GM12865 (cell line): Measurements from ENCODE around the gene AZIN2.

Experiments used
- DNase-seq: peaks from one replicate; pipeline ENCODE4 v3.0.0; 2010; ENCODE audit warnings: low read depth
- H3K4me3 ChIP-seq: 2 replicates; pipeline ENCODE4 v1.5.1; 2011; ENCODE audit warnings: mild to moderate bottlenecking, low read depth, low read length, control low read depth
- CTCF ChIP-seq: IDR thresholded peaks from 2 replicates; pipeline ENCODE4 v1.5.1; 2011; ENCODE audit warnings: low read length, control low read depth, low read depth, inconsistent platforms; ENCODE audit not compliant: insufficient read depth; ENCODE audit errors: missing control alignments

Gene AZIN2

GRCh38 chr1:33047839-33048305, 33.1 kb upstream of the AZIN2 start:
- TF ChIP-seq CTCF, result no peak
- no peak for DNase-seq
- H3K4me3 ChIP-seq, result no peak overlapping the region

GRCh38 chr1:33048426-33048825, 32.5 kb upstream of the AZIN2 start:
- H3K4me3 ChIP-seq, result no peak overlapping the region
- DNase-seq, result no peak
- no peak for TF ChIP-seq CTCF

GRCh38 chr1:33049371-33049770, 31.6 kb upstream of the AZIN2 start:
- no peak for TF ChIP-seq CTCF
- no peak overlapping the region for H3K4me3 ChIP-seq
- no peak for DNase-seq

GRCh38 chr1:33050221-33051076, 30.5 kb upstream of the AZIN2 start:
- no peak overlapping the region for H3K4me3 ChIP-seq
- no peak for TF ChIP-seq CTCF
- no peak for DNase-seq

DNA sequence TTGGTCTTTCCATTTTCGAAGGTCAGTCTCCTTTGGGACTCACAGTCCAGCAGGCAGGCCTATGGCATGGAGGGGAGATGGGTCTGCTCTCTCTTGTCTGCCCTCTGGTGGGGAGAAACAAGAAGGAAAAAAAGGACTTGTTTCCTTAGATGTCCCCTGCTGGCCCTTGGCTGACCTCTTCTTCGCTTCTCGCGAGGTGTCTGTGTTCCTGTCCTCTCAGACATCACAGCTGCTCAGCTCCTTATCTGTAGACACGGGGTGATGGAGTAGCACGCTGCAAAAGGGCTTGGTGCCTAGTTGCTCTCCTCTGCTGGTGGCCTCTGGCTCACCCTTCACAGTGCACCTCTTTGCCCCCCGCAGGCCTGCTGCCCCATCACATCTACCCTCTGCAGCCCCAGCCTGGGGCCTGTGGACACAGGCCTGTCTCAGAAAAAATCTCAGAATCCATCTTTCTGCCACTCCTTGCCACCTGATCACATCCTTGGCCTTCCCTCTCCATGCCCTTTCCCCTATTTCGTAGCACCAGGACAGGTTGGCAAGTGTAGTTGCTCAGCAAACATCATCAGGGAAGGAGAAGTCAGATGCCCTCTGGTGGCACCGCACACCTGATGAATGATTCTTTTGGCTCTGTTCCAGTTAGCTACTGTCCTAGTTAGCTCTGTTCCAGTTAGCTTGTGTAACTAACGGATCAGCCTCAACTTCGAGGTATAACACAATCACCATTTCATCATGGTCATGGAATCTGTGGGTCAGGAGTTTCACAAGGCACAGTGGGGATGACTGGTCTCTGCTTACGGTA, 25.5 kb upstream of the AZIN2 start:
- DNase-seq, result peak; percentile 82

DNA sequence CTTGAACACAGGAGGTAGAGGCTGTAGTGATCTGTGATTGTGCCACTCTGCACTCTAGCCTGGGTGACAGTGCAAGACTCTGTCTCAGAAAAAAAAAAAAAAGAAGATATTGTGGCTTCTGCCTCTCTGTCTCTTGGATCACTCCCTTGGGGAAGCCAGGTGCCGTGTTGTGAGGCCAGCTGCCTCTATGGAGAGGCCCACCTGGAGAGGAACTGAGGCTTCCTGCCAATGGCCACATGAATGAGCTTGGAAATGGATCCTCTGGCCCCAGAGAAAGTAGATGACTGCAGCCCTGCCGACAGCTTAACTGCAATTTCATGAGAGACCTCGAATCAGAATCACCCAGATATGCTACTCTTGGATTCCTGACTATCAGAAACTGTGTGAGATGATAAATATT, 24.5 kb upstream of the AZIN2 start:
- H3K4me3 ChIP-seq, result no peak overlapping the region
- no peak for TF ChIP-seq CTCF
- no peak for DNase-seq

More for the DNA sequence above, 25.5 kb upstream of the AZIN2 start:
- H3K4me3 ChIP-seq, result no peak overlapping the region
- peak; percentile 70 for TF ChIP-seq CTCF

DNA sequence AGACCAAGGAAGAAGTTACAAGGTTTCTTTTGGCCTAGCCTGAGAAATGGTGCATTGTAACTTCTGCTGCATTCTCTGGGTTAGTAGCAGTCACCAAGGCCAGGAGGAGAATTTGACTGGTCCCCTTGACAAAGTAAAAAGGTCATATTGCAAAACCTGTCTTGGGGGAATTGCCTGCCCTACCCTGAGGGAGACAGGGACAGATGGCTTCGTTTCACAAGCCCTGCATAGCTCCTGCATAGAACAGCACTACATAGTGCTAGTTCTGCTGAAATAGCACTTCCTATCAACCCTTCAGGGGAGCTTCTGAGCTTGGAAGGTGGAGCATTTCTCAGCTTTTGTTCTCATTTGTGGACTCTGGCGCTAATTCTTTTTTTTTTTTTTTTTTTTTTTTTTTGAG, 23.9 kb upstream of the AZIN2 start:
- TF ChIP-seq CTCF, result no peak
- no peak for DNase-seq
- H3K4me3 ChIP-seq, result no peak overlapping the region
